ENCODE results near the gene EDARADD. TPM values are rescaled to one million over a fixed set of nuclear protein-coding genes. Genes with fewer than 3 reads are reported as not detected.
"Not testable (repeated sequence)": the region's sequence is repeated elsewhere in the genome, so short reads cannot be mapped to it uniquely, and the experiment has no call there.

EDARADD gene
- total RNA-seq (ENCODE audit: low replicate concordance): not detected in 2 replicates

- H3K4me3 ChIP-seq (ENCODE audit: low read depth, low read length): peak within 1 kb of the TSS; percentile 62
- DNase-seq (ENCODE audit: low read depth): no peak
- TF ChIP-seq CTCF (IDR thresholded peaks at IDR 0.05; ENCODE audit: insufficient read depth, low read length): no peak
Measured at GRCh38 chr1:236393681-236394481, at the start of gene EDARADD. Gene EDARADD, plus strand, starts transcription at chr1:236394286. Its CDS starts 159 bp downstream, at chr1:236394445.

GRCh38 chr1:236345728-236346127 is 48.4 kb upstream of the EDARADD start:
- H3K4me3 ChIP-seq (ENCODE audit: low read depth, low read length): no peak overlapping the region
- no peak for DNase-seq (ENCODE audit: low read depth)
- no peak for TF ChIP-seq CTCF (IDR thresholded peaks at IDR 0.05; ENCODE audit: insufficient read depth, low read length)

GRCh38 chr1:236348071-236348470 is 46.0 kb upstream of the EDARADD start:
- no peak for TF ChIP-seq CTCF (IDR thresholded peaks at IDR 0.05; ENCODE audit: insufficient read depth, low read length)
- no peak overlapping the region for H3K4me3 ChIP-seq (ENCODE audit: low read depth, low read length)

GRCh38 chr1:236350308-236350707 is 43.8 kb upstream of the EDARADD start:
- H3K4me3 ChIP-seq (ENCODE audit: low read depth, low read length): no peak overlapping the region
- no peak for TF ChIP-seq CTCF (IDR thresholded peaks at IDR 0.05; ENCODE audit: insufficient read depth, low read length)
- no peak for DNase-seq (ENCODE audit: low read depth)

More at GRCh38 chr1:236348071-236348470, 46.0 kb upstream of the EDARADD start:
- DNase-seq (ENCODE audit: low read depth): no peak

- DNase-seq (ENCODE audit: low read depth): no peak
- no peak overlapping the region for H3K4me3 ChIP-seq (ENCODE audit: low read depth, low read length)
- TF ChIP-seq CTCF (IDR thresholded peaks at IDR 0.05; ENCODE audit: insufficient read depth, low read length): no peak
Measured at GRCh38 chr1:236351875-236352573, 42.1 kb upstream of the EDARADD start.

- DNase-seq (ENCODE audit: low read depth); H3K4me3 ChIP-seq (ENCODE audit: low read depth, low read length): not testable (repeated sequence)
Measured at GRCh38 chr1:236352747-236353146, 41.3 kb upstream of the EDARADD start.

GRCh38 chr1:236353813-236354212 is 40.3 kb upstream of the EDARADD start:
- H3K4me3 ChIP-seq (ENCODE audit: low read depth, low read length): no peak overlapping the region
- DNase-seq (ENCODE audit: low read depth): no peak
- TF ChIP-seq CTCF (IDR thresholded peaks at IDR 0.05; ENCODE audit: insufficient read depth, low read length): no peak
